ENCODE data around the gene CAPZB. TPM values are rescaled to one million over a fixed set of nuclear protein-coding genes. Genes with fewer than 3 reads are reported as not detected.

The CAPZB gene
- polyA plus RNA-seq, 1 donor from 2014 or later = 159 TPM

DNA sequence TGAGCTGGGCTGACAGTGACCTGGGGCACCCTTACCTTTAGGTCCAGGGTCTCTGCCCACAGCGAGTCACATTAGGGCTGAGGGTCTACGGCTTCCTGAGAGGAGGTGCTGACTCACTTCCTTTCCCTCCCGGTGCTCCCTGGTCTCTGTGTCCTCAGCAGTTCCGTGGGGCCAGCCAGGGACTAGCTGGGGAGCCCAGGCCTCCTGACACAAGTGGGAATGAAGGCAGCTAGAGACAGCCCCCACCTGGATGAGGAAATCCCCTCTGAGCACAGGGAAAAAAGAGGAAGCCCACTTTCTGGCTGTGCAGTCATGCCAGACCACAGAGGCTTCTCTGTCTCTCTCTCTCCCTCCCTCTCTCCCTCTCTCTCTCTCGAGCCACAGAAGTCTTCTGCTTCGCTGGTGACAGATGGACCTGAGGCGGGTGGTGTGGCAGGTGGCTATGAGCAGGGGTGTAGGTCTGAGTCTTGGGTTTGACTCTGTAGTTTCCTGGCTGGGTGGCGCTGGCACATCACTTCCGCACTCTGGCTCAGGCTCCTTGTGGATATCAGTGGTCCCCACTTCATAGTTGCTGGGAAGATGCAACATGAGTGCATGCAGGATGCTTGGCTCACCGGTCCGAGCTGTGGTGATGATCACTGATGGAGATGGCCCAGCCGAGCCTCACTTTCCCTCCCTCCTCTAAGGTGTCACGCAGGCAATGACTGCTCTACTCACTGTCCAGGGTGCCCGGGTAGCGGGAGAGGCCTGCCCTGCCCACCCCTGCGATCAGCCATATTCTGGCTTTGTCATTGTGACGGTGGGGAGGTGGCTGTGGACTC, 169.8 kb downstream of the CAPZB start:
- Histone ChIP-seq H3K4me3 (ENCODE audit: low read length) (no peak overlapping the region), H3K36me3 (ENCODE audit: insufficient read depth, low read length) (no peaks in the 10 kb centered on the region), H3K9me3 (ENCODE audit: low read length) (no peaks in the 10 kb centered on the region), H3K9ac (ENCODE audit: low read length) (no peak overlapping the region), H3K9me2 (ENCODE audit: insufficient read depth, low read length) (no peaks in the 10 kb centered on the region), H3F3A (ENCODE audit: insufficient read depth, low read length, poor library complexity, severe bottlenecking) (no peaks in the 10 kb centered on the region), H3K4me2 (ENCODE audit: low read length) (no peak overlapping the region), H3K79me2 (replicated peaks; ENCODE audit: insufficient read depth, low read length) (peaks cover 12% of the 10 kb centered on the region), H3K27ac (ENCODE audit: low read length) (no peak overlapping the region), H4K20me1 (ENCODE audit: insufficient read depth) (no peaks in the 10 kb centered on the region), H2AFZ (ENCODE audit: low read depth, low read length) (no peak overlapping the region), H3K27me3 (ENCODE audit: insufficient read depth, low read depth, low read length) (no peaks in the 10 kb centered on the region)
- TF ChIP-seq TAF1 (IDR thresholded peaks at IDR 0.05; ENCODE audit: low read depth) (no peak), EZH2 (IDR thresholded peaks at IDR 0.05; ENCODE audit: borderline replicate concordance, insufficient read depth, low read length, poor library complexity, severe bottlenecking) (no peak), RAD21 (conservative IDR thresholded peaks at IDR 0.05) (no peak), MXI1 (conservative IDR thresholded peaks at IDR 0.05; ENCODE audit: poor library complexity, severe bottlenecking) (no peak), POLR2AphosphoS5 (IDR thresholded peaks at IDR 0.05) (no peak), REST (IDR thresholded peaks at IDR 0.05; ENCODE audit: borderline replicate concordance) (no peak), CTCF (IDR thresholded peaks at IDR 0.05; ENCODE audit: poor library complexity, severe bottlenecking) (no peak)

DNA sequence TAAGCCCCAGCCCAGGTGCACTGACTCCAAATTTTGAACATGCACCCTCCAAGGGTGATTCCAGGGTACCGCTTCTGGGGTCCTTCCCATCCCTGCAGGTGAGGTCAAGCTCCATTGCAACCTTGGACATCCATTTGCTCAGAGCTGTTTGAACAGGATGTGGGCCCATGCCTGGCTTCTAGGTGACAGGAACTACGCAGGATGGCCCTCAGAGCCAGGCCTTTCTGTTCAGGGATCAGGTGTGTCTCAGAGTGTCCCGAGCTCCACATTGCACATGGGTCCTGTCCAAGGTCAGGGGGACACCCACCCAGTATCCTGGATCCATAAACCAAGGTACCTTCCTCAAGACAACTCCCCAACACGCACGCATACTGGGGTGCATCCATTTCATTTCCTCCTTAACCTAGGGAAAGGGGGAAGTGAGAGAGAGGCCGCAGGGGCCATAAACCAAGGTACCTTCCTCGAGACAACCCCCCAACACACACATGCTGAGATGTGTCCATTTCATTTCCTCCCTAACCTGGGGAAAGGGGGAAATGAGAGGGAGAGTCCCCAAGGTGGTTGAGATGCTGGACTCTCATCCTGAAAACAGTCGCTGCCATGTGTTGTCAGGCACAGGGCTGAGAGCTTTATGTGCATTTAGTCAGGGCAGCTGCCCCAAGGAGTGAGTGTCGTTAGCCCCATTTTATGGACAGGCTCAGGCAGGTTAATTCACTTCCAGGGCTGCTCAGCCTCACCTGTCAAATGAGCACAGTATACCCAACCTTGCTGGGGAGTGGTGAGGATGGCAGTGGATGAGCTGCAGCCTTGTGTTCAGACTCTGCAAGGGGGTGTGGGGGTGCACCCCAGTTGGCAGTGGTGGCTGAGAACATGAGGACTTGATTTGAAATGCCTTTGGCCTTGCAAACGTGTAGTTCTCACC, 171.1 kb downstream of the CAPZB start:
- no peak overlapping the region for H3K27ac ChIP-seq (ENCODE audit: low read length)
- no peak overlapping the region for H3K9ac ChIP-seq (ENCODE audit: low read length)
- no peaks in the 10 kb centered on the region for H3F3A ChIP-seq (ENCODE audit: insufficient read depth, low read length, poor library complexity, severe bottlenecking)
- H2AFZ ChIP-seq (ENCODE audit: low read depth, low read length) = no peak overlapping the region
- peak overlapping the region; percentile 98 for H3K4me3 ChIP-seq (ENCODE audit: low read length)
- H3K9me2 ChIP-seq (ENCODE audit: insufficient read depth, low read length) = no peaks in the 10 kb centered on the region
- no peaks in the 10 kb centered on the region for H3K27me3 ChIP-seq (ENCODE audit: insufficient read depth, low read depth, low read length)
- H4K20me1 ChIP-seq (ENCODE audit: insufficient read depth) = no peaks in the 10 kb centered on the region
- H3K36me3 ChIP-seq (ENCODE audit: insufficient read depth, low read length) = no peaks in the 10 kb centered on the region
- no peaks in the 10 kb centered on the region for H3K9me3 ChIP-seq (ENCODE audit: low read length)
- TF ChIP-seq RAD21 (conservative IDR thresholded peaks at IDR 0.05) (no peak), EZH2 (IDR thresholded peaks at IDR 0.05; ENCODE audit: borderline replicate concordance, insufficient read depth, low read length, poor library complexity, severe bottlenecking) (no peak), EP300 (conservative IDR thresholded peaks at IDR 0.05; ENCODE audit: poor library complexity, severe bottlenecking) (no peak), SMC3 (conservative IDR thresholded peaks at IDR 0.05; ENCODE audit: poor library complexity) (no peak), TAF1 (IDR thresholded peaks at IDR 0.05; ENCODE audit: low read depth) (no peak), REST (IDR thresholded peaks at IDR 0.05; ENCODE audit: borderline replicate concordance) (no peak), MXI1 (conservative IDR thresholded peaks at IDR 0.05; ENCODE audit: poor library complexity, severe bottlenecking) (no peak), POLR2AphosphoS5 (IDR thresholded peaks at IDR 0.05) (no peak), CTCF (IDR thresholded peaks at IDR 0.05; ENCODE audit: poor library complexity, severe bottlenecking) (no peak)
- H3K4me2 ChIP-seq (ENCODE audit: low read length) = no peak overlapping the region
- H3K79me2 ChIP-seq (replicated peaks; ENCODE audit: insufficient read depth, low read length) = peaks cover 12% of the 10 kb centered on the region
